ENCODE results near the gene OLFM2. TPM values are rescaled to one million over a fixed set of nuclear protein-coding genes. Genes with fewer than 3 reads are reported as not detected.
"Not testable (repeated sequence)": the region's sequence is repeated elsewhere in the genome, so short reads cannot be mapped to it uniquely, and the experiment has no call there.

Gene OLFM2
- total and polyA plus RNA-seq, 9 donors, result 3.9 to 19.3 (median 13.0) TPM

GRCh38 chr19:9834307-9834725 lies 102.0 kb downstream of the OLFM2 start:
- no peak for TF ChIP-seq POLR2A (IDR thresholded peaks at IDR 0.05)
- TF ChIP-seq EP300 (IDR thresholded peaks at IDR 0.05), result no peak
- TF ChIP-seq CTCF (IDR thresholded peaks at IDR 0.05), result no peak
- 52 to 56% (median 54%) methylated on average over 6 of the region's 6 CpGs for WGBS, 3 donors
- H3K36me3 ChIP-seq, result no peaks in the 10 kb centered on the region
- peaks cover 1% of the 10 kb centered on the region for H3K4me1 ChIP-seq (ENCODE audit: insufficient read depth)
- peak overlapping the region; percentile 87 for H3K4me3 ChIP-seq
- no peaks in the 10 kb centered on the region for H3K9me3 ChIP-seq
- intact Hi-C loops (cut with DNase I), result no loop called here
- no peaks in the 10 kb centered on the region for H3K27me3 ChIP-seq
- no peak for DNase-seq
- H3K27ac ChIP-seq, result peak overlapping the region in 1 of 2 donors; percentile 55

GRCh38 chr19:9828551-9829063 lies 107.7 kb downstream of the OLFM2 start:
- intact Hi-C loops (cut with DNase I), result no loop called here
- 19 to 31% (median 25%) methylated on average over 13 of the region's 13 CpGs for WGBS, 3 donors
- peak overlapping the region; percentile 46 for H3K27ac ChIP-seq

DNA sequence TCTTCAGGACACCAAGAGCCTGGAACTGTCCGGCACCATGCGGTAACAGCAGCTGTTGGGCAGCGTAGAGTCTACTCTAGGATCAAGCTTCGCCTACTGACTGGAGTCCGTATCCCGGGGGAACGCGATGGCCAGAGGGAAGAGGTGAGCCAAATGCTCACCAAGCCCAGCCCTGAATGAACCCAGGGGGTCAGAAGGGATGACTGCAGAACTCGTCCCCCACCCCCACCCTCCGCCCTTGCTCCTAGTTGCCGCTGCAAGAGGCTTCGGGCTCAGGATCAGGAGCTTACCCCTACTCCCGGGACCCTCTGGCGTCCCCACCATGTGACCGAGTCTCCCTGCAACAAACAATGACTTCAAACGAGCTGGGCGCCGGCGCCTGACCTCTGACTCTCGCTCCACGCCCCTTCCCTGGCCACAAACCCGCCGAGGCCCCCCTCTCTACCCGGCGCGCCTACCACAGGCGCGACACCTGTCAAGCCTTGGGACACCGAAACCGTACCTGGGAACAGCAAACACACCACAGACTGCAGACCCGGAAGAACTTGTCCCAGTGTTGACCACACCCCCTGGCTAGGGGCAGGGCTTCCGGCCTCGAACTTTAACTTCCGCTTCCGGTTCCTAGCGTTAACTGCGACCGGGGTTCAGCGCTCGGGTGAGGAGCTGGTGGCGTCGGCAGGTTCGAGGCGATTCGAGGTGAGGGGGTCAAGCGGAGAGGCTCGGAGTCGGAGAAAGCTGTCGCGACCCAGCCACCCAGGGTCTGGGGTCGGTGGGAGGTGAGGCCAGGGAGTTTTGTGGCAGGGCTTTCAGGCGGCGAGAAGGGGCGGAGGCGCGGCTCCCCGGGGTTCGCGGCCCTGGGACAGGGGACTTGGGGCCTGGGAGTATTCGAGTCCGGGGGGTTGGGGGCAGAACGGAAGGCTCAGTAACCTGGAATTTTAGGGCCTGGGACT lies 108.8 kb downstream of the OLFM2 start, which contains the start of gene UBL5:
Gene UBL5 (plus strand): TSS at position 630 of the 950 bp plus-strand sequence. CDS start 420 bp downstream, outside the sequence.
- Histone ChIP-seq H3K9me3 (no peaks in the 10 kb centered on the region), H3K36me3 (no peaks in the 10 kb centered on the region), H3K27ac (peak within 1 kb of the TSS; percentile 46), H3K4me1 (ENCODE audit: insufficient read depth) (peaks cover 11% of the 10 kb centered on the region), H3K4me3 (peak within 1 kb of the TSS; percentile 98), H3K27me3 (no peaks in the 10 kb centered on the region)
- TF ChIP-seq EP300 (IDR thresholded peaks at IDR 0.05) (no peak), CTCF (IDR thresholded peaks at IDR 0.05) (no peak), POLR2A (IDR thresholded peaks at IDR 0.05) (peak; percentile 89)
- WGBS, 3 donors, result 0 to 1% (median 0%) methylated on average over 58 to 62 of the region's 62 CpGs
- peak; percentile 83 to 88 (median 86) for DNase-seq
- intact Hi-C loops (cut with DNase I), result no loop called here

More at GRCh38 chr19:9828551-9829063, 107.7 kb downstream of the OLFM2 start:
- Histone ChIP-seq H3K27me3 (no peaks in the 10 kb centered on the region), H3K4me3 (peak overlapping the region; percentile 98), H3K36me3 (no peaks in the 10 kb centered on the region), H3K4me1 (ENCODE audit: insufficient read depth) (peaks cover 11% of the 10 kb centered on the region), H3K9me3 (no peaks in the 10 kb centered on the region)
- TF ChIP-seq EP300 (IDR thresholded peaks at IDR 0.05), result no peak
- TF ChIP-seq POLR2A (IDR thresholded peaks at IDR 0.05), result no peak
- TF ChIP-seq CTCF (IDR thresholded peaks at IDR 0.05), result no peak
- no peak for DNase-seq

- H3K9me3 ChIP-seq, result no peaks in the 10 kb centered on the region
- no peak overlapping the region for H3K4me3 ChIP-seq
- H3K27ac ChIP-seq, result no peak overlapping the region
- no peak for DNase-seq
- no peaks in the 10 kb centered on the region for H3K36me3 ChIP-seq
- no peaks in the 10 kb centered on the region for H3K27me3 ChIP-seq
- peaks cover 11% of the 10 kb centered on the region for H3K4me1 ChIP-seq (ENCODE audit: insufficient read depth)
- WGBS, 3 donors, result 56 to 69% (median 66%) methylated on average over 5 of the region's 5 CpGs
- TF ChIP-seq CTCF (IDR thresholded peaks at IDR 0.05) (no peak), POLR2A (IDR thresholded peaks at IDR 0.05) (no peak), EP300 (IDR thresholded peaks at IDR 0.05) (no peak)
- intact Hi-C loops (cut with DNase I), result no loop called here
These were observed 112.5 kb downstream of the OLFM2 start for GRCh38 chr19:9823816-9824215.

DNA sequence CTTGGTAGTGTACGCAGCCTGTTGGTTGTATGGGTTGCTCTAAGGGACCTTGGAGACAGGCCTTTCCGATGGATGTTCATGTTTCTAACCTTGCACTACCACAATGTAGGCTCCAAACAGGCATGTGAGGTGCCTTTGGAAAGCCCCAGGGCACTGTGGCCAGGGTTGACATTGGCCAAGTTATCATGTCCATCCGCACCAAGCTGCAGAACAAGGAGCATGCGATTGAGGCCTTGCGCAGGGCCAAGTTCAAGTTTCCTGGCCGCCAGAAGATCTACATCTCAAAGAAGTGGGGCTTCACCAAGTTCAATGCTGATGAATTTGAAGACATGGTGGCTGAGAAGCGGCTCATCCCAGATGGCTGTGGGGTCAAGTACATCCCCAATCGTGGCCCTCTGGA lies 116.3 kb downstream of the OLFM2 start:
- DNase-seq, result peak in 2 of 5 donors; percentile 43 to 56
- H3K9me3 ChIP-seq; H3K4me1 ChIP-seq (ENCODE audit: insufficient read depth); H3K27me3 ChIP-seq; intact Hi-C loops (cut with DNase I); H3K36me3 ChIP-seq: not testable (repeated sequence)
- H3K27ac ChIP-seq, result peak overlapping the region in 1 of 2 donors; percentile 94
- H3K4me3 ChIP-seq, result peak overlapping the region; percentile 34
- 88 to 91% (median 91%) methylated on average over 8 of the region's 8 CpGs for WGBS, 3 donors

Measured in ovary (tissue), 9 donors.